ENCODE data around the gene LRRTM2. TPM values are rescaled to one million over a fixed set of nuclear protein-coding genes. Genes with fewer than 3 reads are reported as not detected.

Gene LRRTM2
- total and polyA plus RNA-seq, 5 donors = 0.07 to 0.31 (median 0.17) TPM; not detected in 2

- Histone ChIP-seq H3K4me3 (ENCODE audit: low read length) (no peak overlapping the region), H3K9me3 (ENCODE audit: control insufficient read depth, low read length) (no peaks in the 10 kb centered on the region), H3K27me3 (ENCODE audit: control insufficient read depth, insufficient read depth) (no peaks in the 10 kb centered on the region), H3K27ac (ENCODE audit: low read length) (no peak overlapping the region), H3K4me1 (ENCODE audit: control insufficient read depth, insufficient read depth, low read length) (peaks cover 2% of the 10 kb centered on the region)
- DNase-seq (no peak), ATAC-seq (no peak)
- WGBS = 30% methylated on average over 3 of the region's 3 CpGs
- intact Hi-C loops (cut with DNase I) = no loop called here
Observed at GRCh38 chr5:138833726-138834480, 41.2 kb downstream of the LRRTM2 start.

GRCh38 chr5:138833080-138833479 is 42.1 kb downstream of the LRRTM2 start:
- DNase-seq = no peak
- Histone ChIP-seq H3K27ac (ENCODE audit: low read length) (no peak overlapping the region), H3K4me1 (ENCODE audit: control insufficient read depth, insufficient read depth, low read length) (peaks cover 2% of the 10 kb centered on the region), H3K9me3 (ENCODE audit: control insufficient read depth, low read length) (no peaks in the 10 kb centered on the region), H3K27me3 (ENCODE audit: control insufficient read depth, insufficient read depth) (no peaks in the 10 kb centered on the region), H3K4me3 (ENCODE audit: low read length) (no peak overlapping the region)
- intact Hi-C loops (cut with DNase I) = no loop called here
- WGBS = 77% methylated on average over 2 of the region's 2 CpGs
- ATAC-seq = no peak

GRCh38 chr5:138832218-138832617 is 42.9 kb downstream of the LRRTM2 start:
- DNase-seq (no peak), ATAC-seq (no peak)
- Histone ChIP-seq H3K9me3 (ENCODE audit: control insufficient read depth, low read length) (no peaks in the 10 kb centered on the region), H3K27me3 (ENCODE audit: control insufficient read depth, insufficient read depth) (no peaks in the 10 kb centered on the region), H3K27ac (ENCODE audit: low read length) (no peak overlapping the region), H3K4me1 (ENCODE audit: control insufficient read depth, insufficient read depth, low read length) (peaks cover 2% of the 10 kb centered on the region), H3K4me3 (ENCODE audit: low read length) (no peak overlapping the region)
- intact Hi-C loops (cut with DNase I) = no loop called here
- 79% methylated on average over 2 of the region's 2 CpGs for WGBS

- no peaks in the 10 kb centered on the region for H3K27me3 ChIP-seq (ENCODE audit: control insufficient read depth, insufficient read depth)
- H3K4me1 ChIP-seq (ENCODE audit: control insufficient read depth, insufficient read depth, low read length) = peaks cover 2% of the 10 kb centered on the region
- intact Hi-C loops (cut with DNase I) = no loop called here
- DNase-seq (no peak), ATAC-seq (no peak)
- no peaks in the 10 kb centered on the region for H3K9me3 ChIP-seq (ENCODE audit: control insufficient read depth, low read length)
- H3K27ac ChIP-seq (ENCODE audit: low read length) = no peak overlapping the region
- no peak overlapping the region for H3K4me3 ChIP-seq (ENCODE audit: low read length)
Observed at GRCh38 chr5:138831703-138832102, 43.4 kb downstream of the LRRTM2 start.

GRCh38 chr5:138829341-138829740 is 45.8 kb downstream of the LRRTM2 start:
- no peaks in the 10 kb centered on the region for H3K27me3 ChIP-seq (ENCODE audit: control insufficient read depth, insufficient read depth)
- peaks cover 4% of the 10 kb centered on the region for H3K4me1 ChIP-seq (ENCODE audit: control insufficient read depth, insufficient read depth, low read length)
- DNase-seq (no peak), ATAC-seq (no peak)
- no peaks in the 10 kb centered on the region for H3K9me3 ChIP-seq (ENCODE audit: control insufficient read depth, low read length)
- intact Hi-C loops (cut with DNase I) = no loop called here
- H3K27ac ChIP-seq (ENCODE audit: low read length) = no peak overlapping the region
- H3K4me3 ChIP-seq (ENCODE audit: low read length) = no peak overlapping the region
- 96% methylated on average over 3 of the region's 3 CpGs for WGBS

GRCh38 chr5:138828556-138828955 is 46.6 kb downstream of the LRRTM2 start:
- WGBS = 73% methylated on average over 4 of the region's 4 CpGs
- no peak for ATAC-seq
- Histone ChIP-seq H3K27me3 (ENCODE audit: control insufficient read depth, insufficient read depth) (no peaks in the 10 kb centered on the region), H3K27ac (ENCODE audit: low read length) (no peak overlapping the region), H3K4me3 (ENCODE audit: low read length) (no peak overlapping the region), H3K9me3 (ENCODE audit: control insufficient read depth, low read length) (no peaks in the 10 kb centered on the region), H3K4me1 (ENCODE audit: control insufficient read depth, insufficient read depth, low read length) (peaks cover 5% of the 10 kb centered on the region)
- intact Hi-C loops (cut with DNase I) = no loop called here
- DNase-seq = no peak

- 50% methylated on average over 5 of the region's 5 CpGs for WGBS
Observed at GRCh38 chr5:138824924-138825863, 49.9 kb downstream of the LRRTM2 start.

GRCh38 chr5:138824516-138824915 is 50.6 kb downstream of the LRRTM2 start:
- Histone ChIP-seq H3K27me3 (ENCODE audit: control insufficient read depth, insufficient read depth) (no peaks in the 10 kb centered on the region), H3K9me3 (ENCODE audit: control insufficient read depth, low read length) (no peaks in the 10 kb centered on the region), H3K4me1 (ENCODE audit: control insufficient read depth, insufficient read depth, low read length) (peaks cover 9% of the 10 kb centered on the region), H3K27ac (ENCODE audit: low read length) (peak overlapping the region; percentile 13), H3K4me3 (ENCODE audit: low read length) (no peak overlapping the region)
- 56% methylated on average over 7 of the region's 7 CpGs for WGBS
- peak; percentile 72 to 90 for ATAC-seq
- intact Hi-C loops (cut with DNase I) = no loop called here
- peak; percentile 55 to 74 (median 69) for DNase-seq

More at GRCh38 chr5:138824924-138825863, 49.9 kb downstream of the LRRTM2 start:
- ATAC-seq (peak; percentile 47 to 86), DNase-seq (peak in 1 of 3 donors; percentile 28)
- Histone ChIP-seq H3K4me3 (ENCODE audit: low read length) (no peak overlapping the region), H3K27ac (ENCODE audit: low read length) (no peak overlapping the region), H3K4me1 (ENCODE audit: control insufficient read depth, insufficient read depth, low read length) (peaks cover 6% of the 10 kb centered on the region), H3K27me3 (ENCODE audit: control insufficient read depth, insufficient read depth) (no peaks in the 10 kb centered on the region), H3K9me3 (ENCODE audit: control insufficient read depth, low read length) (no peaks in the 10 kb centered on the region)
- intact Hi-C loops (cut with DNase I) = no loop called here

GRCh38 chr5:138820695-138821094 is 54.4 kb downstream of the LRRTM2 start:
- WGBS = 92% methylated on average over 3 of the region's 3 CpGs

GRCh38 chr5:138819081-138819480 is 56.1 kb downstream of the LRRTM2 start:
- no peak overlapping the region for H3K4me3 ChIP-seq (ENCODE audit: low read length)
- intact Hi-C loops (cut with DNase I) = no loop called here
- no peaks in the 10 kb centered on the region for H3K9me3 ChIP-seq (ENCODE audit: control insufficient read depth, low read length)
- H3K27ac ChIP-seq (ENCODE audit: low read length) = no peak overlapping the region
- ATAC-seq (peak in 1 of 2 donors; percentile 30), DNase-seq (no peak)
- 90% methylated on average over 4 of the region's 4 CpGs for WGBS
- H3K4me1 ChIP-seq (ENCODE audit: control insufficient read depth, insufficient read depth, low read length) = peaks cover 17% of the 10 kb centered on the region
- H3K27me3 ChIP-seq (ENCODE audit: control insufficient read depth, insufficient read depth) = no peaks in the 10 kb centered on the region

More at GRCh38 chr5:138820695-138821094, 54.4 kb downstream of the LRRTM2 start:
- no peaks in the 10 kb centered on the region for H3K9me3 ChIP-seq (ENCODE audit: control insufficient read depth, low read length)
- no peaks in the 10 kb centered on the region for H3K27me3 ChIP-seq (ENCODE audit: control insufficient read depth, insufficient read depth)
- no peak overlapping the region for H3K27ac ChIP-seq (ENCODE audit: low read length)
- peaks cover 19% of the 10 kb centered on the region for H3K4me1 ChIP-seq (ENCODE audit: control insufficient read depth, insufficient read depth, low read length)
- DNase-seq (no peak), ATAC-seq (no peak)
- intact Hi-C loops (cut with DNase I) = no loop called here
- H3K4me3 ChIP-seq (ENCODE audit: low read length) = no peak overlapping the region

Measured in right cardiac atrium (tissue), 5 donors.